HG03103 (cell line): ENCODE measurements around the gene NOC4L.
"Not testable (repeated sequence)": the region's sequence is repeated elsewhere in the genome, so short reads cannot be mapped to it uniquely, and the experiment has no call there.

Experiments used
- ATAC-seq: cut with Tn5 transposase; IDR thresholded peaks from one replicate; pipeline ENCODE4 v1.9.1; 2021; ENCODE audit warnings: low read depth; ENCODE audit not compliant: unreplicated experiment

Gene NOC4L

DNA sequence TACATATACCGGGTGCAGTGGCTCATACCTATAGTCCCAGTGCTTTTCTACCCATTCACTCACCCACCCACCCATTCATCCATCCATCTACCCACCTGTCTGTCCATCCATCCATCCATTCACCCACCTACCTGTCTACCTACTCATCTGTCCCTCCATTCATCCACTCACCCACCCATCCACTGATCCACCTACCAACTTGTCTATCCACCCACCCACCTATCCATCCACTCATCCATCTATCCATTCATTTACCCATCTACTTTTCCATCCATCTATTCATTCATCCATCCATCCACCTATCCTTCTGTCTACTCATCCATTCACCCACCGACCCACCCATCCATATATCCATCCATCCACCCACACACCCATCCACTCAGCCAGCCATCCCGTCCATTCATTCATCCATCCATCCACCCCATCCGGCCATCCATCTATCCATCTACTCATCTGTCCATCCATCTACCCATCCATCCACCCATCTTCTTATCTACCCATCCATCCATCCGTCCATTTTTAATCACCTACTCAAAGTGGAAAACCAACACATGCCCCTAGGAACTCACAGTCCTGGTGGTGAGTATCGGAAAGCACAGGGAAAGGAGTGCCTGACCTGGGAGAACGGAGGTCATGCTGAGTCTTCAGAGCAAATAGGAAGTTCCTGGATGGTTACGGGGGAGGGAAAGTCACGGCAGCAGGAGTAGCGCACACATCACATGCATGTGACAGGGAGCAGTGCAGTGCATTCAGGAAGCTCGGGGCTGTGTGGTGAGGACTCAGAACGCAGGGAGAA lies 20.1 kb upstream of the NOC4L start:
- no peak for ATAC-seq

DNA sequence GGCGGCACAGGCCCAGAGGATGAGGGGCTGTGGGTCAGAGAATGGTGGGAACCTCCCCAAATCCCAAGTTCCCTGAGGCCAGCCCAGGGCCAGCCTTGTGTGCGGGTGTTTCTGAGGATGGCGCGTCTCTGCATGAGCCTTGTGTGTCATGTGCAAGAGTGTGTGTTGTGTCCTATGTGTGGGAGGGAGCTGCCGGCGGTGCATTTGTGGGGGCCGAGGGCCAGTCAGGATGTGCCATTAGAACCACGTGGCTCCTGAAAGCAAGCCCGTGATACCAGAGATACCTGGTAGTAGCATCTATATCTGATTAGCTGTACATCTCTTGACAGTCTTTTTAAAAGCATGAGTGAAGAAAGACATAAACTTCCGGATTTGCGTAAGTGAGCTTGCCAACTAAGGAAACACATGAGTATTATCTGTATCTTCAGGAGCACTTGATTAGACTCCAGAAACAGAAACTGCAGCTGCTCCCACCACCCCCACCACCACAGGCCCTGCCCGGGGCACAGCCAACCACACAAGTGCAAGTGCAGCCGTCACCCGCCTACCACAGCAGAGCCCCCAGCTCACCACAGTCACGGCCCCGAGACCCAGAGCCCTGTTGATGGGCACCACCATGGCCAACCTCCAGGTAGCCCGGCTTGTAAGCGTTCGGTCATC lies 19.4 kb upstream of the NOC4L start:
- ATAC-seq = no peak

DNA sequence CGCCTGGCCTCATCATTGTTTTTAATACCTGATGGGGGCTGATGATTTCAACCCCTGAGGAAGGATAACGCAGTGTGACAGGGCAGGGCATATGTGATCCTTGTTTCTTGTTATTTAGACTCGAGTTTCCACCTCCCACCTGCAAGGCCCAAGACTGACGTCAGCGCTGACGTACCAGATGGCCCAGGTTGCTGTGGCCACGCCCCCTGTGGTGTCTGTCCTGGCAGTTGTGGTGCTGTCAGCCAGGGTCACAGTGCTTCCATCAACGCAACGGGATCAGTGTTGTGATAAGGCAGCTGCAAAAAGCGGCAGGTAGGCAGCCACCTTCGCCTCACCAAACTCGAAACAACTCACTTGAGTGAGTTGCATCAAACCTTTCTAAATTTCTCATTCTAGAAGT lies 18.5 kb upstream of the NOC4L start:
- ATAC-seq = no peak

DNA sequence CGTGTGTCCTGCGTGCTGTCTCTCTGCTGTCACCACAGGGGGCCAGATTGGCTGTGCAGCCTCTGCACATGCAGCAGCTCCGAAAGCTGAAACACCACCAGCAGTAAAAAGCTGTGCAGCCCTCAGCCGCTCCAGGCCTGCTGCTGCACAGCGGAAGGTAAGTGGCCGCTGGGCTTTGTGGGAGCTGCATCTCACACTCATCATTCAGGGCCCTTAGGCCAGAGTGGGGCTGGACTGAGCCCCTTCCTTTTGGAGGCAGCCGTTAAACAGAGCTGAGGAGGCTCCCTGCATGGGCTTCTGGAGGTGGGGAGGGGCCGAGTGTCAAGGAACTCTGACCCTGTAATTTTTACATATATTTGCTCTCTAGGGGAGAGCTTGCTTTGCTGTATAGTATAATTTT lies 17.2 kb upstream of the NOC4L start:
- no peak for ATAC-seq

DNA sequence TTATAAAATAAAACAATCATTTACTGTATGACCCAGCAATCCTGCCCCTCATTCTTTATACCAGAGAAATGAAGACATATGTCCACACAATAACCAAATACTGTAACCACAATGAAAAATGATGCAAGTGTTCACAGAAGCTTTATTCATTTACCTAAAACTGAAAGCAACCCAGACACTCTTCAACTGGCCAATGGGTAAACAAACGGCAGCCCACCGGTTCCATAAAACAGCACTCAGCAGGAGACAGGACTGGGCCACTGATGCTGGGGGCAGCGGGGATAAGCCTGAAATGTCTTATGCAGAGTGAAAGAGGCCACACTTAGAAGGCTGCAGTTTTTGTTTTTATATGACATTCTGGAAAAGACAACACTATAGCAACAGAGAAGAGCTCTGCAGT lies 15.2 kb upstream of the NOC4L start:
- ATAC-seq = no peak

DNA sequence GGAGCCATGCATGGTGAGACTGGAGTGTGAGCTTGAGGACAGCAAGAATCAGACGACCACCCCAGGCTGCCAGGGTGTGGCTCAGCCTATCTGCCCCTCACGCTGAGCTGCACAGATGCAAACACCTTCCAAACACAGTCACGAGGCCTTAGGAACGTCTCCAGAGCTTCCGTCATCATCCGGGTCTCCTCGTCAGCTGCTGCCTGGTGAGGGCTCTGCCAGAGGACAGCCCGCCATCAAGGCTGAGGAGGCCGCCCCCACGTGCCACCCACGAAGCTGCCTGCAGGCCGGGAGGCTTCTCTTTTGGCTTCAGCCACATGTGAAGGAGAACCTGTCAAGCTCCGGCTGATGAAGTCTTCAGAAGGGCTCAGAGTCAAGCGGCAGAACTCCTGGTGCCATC lies 13.6 kb upstream of the NOC4L start:
- no peak for ATAC-seq

DNA sequence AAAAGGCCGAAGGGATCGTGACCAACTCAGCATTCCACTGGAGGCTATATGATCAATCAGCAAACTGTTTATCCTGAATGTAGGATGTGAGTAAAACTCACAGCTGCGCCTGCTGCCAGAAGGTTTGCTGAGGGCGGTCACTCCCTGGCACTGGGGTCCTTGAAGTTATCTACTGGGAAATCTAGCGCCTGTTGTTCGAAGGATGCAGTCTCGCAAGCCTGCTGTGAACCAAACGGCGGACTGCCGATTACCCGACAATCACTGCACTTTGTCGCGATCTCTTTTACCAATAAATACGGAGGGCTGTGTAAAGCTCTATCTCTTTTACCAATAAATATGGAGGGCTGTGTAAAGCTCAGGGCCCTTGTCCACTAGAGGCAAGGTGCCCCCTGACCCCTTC lies 13.0 kb upstream of the NOC4L start:
- no peak for ATAC-seq

DNA sequence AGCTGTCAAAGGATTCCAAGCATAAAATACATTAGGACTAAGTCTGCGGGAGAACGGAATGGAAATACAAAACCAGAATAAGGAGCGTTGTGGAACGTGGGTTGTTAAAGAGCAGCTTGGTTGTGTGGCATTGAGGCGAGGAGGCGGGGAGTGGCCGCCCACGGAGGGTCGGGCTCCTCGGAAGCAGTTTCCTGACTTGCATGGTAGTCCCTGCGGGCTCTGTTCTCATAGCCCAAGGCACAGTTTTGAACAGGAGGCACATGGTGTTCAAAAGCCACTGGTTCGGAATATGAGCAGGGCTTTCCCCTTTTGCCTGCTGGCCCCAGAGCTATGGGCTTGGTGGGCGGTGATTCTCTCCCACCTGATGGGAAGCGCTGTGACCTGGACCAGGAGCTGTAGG lies 12.3 kb upstream of the NOC4L start:
- no peak for ATAC-seq

DNA sequence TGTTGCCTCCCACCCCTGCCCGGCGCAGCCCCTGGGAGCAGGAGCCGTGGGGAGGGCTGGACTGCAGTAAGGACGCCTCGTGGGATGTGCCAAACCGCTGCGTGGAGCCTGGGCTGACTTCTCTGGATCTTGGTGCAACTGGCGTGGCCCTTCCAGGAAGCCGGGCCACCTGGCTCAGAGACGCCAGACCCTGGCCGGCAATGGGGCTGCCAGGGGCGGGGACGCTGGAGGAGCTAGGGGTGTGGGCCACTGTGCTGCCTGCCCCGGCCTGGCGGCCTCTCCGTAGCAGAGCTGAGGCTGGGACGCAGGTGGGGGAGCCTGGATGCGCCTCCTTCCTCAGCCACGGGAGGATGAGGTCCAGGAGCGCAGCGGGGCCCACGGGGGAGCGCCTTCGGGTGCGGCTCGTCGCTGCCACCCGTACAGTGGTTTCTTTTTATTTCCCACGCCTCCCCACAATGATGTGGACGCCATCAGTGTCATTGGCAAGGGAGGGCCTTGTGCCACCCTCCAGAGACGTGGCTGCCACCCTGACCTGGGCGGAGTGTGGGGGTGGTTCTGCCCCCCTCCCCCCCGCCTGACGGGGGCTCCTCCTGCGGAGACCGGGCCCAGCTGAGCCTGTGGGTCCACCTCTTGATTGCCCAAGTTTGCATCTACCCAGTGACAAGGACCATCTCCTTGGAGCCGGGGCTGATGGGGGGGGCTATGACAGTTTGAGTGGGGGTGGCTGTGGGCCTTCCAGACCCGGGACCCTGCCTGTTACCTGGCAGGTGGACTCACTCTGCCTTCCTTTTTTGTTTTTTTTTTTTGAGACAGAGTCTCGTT lies 11.4 kb upstream of the NOC4L start:
- no peak for ATAC-seq

DNA sequence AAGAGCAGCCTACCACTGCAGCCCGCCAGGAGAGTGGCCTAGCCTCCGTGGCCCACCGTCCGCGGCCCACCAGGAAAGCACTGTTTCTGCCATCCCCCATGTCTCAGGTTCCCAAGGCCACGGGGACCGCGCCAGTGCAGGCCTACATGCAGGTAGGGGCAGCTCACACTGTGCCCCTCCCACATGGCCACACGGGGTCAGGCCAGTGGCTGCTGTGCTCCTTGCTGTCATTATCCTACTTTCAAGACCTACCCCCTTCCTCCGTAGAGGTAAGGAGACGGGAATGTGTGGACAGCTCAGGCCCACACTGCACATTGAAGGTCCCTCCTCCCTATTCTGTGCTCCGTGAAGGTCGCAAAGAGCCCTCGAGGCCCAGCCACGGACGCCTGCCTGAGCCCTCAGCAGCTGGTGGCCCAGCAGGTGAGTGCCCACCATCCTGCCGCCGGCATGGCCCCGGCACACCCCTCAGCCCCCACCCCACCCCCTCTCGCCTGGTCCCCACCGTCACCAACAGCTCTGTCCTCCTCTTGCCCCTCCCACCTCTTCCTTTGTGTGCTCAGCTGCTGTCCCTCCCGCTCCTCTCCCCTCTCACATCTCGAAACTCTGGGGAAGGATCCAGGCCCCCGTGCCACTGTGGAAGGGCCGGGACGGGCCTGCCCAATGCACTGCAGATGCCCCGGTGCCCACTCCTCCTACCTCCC lies 10.2 kb upstream of the NOC4L start:
- ATAC-seq = no peak

DNA sequence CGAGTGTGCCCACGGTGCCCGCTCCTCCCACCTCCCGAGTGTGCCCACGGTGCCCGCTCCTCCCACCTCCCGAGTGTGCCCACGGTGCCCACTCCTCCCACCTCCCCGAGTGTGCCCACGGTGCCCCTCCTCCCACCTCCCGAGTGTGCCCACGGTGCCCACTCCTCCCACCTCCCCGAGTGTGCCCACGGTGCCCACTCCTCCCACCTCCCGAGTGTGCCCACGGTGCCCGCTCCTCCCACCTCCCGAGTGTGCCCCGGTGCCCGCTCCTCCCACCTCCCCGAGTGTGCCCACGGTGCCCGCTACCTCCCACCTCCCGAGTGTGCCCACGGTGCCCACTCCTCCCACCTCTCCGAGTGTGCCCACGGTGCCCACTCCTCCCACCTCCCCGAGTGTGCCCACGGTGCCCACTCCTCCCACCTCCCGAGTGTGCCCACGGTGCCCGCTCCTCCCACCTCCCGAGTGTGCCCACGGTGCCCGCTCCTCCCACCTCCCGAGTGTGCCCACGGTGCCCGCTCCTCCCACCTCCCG lies 9.5 kb upstream of the NOC4L start:
- not testable (repeated sequence) for ATAC-seq

DNA sequence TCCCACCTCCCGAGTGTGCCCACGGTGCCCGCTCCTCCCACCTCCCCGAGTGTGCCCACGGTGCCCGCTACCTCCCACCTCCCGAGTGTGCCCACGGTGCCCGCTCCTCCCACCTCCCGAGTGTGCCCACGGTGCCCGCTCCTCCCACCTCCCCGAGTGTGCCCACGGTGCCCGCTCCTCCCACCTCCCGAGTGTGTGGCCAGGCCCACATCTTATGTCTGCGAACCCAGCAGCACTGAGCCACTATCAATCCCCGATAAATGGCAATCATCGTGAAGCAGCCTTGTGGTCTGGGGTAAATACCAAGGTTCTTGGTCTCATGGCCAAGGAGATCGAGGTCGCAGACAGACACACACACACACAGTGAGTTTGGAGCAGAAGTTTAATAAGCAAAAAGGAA lies 8.0 kb upstream of the NOC4L start:
- not testable (repeated sequence) for ATAC-seq

DNA sequence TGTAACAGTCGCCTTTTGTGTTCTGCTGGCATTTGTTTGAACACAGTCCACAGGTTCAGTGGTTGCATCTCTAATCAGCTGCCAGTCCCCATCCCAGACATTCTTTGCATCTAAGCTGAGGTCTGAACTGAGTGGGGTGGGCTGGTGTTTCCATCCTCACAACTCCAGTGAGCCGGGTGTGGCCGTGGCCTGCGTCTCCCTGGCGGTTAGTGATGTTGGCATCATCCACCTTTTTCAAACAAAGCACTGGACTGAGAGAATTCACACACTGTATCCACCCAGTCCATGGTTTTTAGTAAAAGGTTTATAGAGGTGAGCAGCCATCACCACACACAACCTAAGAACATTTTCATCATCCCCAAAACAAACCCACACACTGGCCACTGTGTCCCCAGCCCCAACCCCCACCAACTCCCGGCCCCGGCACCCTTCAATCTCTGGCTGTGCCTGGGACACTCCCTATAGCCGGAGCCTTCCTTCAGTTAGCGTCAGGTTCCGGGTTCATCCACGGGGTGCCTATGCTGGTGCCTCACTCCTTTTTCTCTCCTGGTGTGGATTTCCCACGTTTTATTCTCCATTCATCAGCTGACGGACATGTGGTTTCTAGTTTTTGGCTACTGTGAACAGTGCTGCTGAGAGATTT lies 6.7 kb upstream of the NOC4L start:
- no peak for ATAC-seq

DNA sequence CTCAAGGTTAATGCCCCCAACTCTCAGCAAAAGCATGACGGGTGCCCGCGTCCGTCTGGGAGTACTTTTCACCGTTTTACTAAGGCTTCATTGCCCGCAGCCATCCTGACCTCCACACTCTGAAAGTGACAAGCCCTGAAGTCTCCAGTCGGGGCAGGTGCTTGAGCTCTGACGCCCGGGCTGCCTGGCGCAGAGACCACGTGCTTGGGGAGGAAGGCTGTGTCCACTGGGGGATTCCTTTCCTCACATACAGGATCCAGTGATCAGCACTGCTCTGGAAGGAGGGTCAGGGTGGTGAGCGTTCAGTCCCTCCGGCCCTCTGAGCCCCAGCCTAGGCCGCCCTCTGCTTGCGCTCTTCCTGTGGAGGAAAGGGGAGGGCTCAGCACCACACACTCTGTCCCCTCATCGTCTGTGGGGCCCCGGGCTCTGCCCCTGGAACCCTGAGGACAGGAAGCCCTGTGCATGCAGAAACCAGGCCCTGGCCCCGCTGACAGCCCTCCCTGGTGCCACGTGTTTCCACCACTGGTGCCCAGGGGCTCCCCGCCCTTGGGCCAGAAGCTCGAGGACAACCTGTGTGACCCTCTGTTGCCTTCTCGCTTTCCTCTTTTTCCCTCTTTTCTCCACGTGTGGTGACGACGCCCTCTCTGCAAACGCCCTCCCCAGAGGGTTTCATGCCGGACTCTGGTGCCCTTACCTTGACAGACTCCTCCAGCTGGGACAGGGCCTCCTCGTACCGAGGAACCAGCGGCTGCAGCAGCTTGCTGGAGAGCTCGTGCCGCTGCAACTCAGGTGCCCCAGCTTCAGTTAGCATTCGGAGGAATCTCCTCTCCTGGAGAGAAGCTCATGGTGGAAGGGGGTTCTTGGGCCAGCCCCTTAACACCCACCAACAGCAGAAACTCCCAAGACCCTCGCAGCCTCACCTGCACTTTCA lies 5.1 kb upstream of the NOC4L start:
- ATAC-seq = no peak

DNA sequence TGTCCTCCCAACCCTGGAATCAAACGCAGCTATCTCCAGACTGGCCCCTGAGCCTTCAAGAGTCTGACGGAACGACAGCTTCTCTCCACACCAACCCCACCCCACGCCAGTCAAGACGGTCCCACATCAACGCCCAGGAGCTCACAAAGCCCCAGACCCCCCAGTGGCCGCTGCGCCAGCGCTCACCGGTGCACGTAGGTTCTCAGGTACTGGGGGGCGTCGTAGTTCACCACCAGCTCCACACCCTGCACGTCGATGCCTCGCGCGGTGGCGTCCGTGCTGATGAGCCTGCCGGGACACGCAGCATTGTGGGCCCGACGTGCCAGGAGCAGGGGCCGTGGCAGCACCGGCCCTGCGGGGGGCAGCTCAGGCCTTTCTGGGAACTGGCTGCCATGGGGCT lies 4.3 kb upstream of the NOC4L start:
- no peak for ATAC-seq

DNA sequence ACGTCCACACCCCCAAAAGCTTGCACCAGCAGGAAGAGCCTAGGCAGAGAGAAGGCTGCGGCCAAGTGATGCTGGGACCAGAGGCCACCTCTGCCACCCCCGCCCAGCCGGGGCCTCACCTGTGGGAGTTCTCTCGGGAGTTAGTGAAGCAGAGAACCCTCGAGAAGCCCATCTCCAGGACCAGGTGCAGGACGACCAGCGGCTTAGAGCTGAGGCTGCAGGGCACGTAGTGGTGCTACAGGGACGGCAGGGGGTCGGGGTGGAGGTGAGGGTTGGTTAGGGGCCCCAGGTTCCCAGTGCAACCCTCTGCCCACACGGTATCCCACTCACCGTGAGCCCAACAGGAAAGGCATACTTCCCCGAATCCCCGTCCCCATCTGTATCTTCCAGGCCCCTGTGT lies 3.8 kb upstream of the NOC4L start:
- no peak for ATAC-seq

DNA sequence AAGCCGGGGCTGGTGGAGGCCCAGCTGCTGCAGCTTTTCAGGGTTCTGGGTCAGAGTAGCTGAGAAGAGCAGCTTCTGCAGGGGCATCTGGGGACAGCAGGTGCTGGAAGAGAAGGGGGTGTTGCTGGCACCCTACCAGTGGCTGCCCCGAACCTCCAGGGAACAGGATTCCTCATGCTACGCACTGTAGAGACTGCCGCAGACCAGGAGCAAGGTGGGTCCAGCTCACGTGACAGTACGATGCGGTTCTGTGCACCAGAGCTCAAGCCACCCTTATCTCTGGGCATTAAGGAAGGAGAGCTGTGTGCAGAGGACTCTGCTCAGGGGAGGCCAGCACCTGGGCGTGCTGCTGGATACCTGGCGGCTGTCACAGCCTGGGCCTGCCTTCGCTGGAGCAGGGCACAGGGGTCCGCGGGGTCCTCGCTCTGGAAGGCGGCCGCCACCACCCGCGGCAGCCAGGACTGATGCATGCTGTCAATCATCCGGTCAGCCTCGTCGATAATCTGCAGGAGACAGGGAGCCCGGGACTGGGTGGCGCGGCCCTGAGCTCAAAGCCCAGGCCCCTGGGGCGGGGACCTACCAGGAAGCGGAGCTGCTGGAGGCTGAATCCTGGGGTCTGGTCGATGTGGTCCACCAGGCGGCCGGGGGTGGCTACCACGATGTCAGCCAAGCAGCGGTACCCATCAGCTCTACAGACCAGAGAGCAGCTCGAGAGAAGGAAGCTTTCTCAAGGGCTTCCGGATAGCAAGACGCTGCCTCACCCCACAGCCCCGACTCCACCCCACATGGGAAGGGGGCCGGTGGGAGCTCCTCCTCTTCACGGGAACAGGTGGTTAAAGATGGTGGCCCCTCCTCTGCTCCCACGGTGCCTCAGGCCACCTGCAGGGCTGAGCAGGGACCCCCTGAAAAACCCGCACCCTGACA lies 3.1 kb upstream of the NOC4L start:
- ATAC-seq = no peak
